ENCODE results near the gene ADH1C. TPM values are rescaled to one million over a fixed set of nuclear protein-coding genes. Genes with fewer than 3 reads are reported as not detected.
A peak's percentile ranks its signal among the peaks of the same experiment; 100 is the strongest.
"Not testable (repeated sequence)": the region's sequence is repeated elsewhere in the genome, so short reads cannot be mapped to it uniquely, and the experiment has no call there.

Gene ADH1C
- polyA plus RNA-seq, 1 donor, result 40.5 TPM

GRCh38 chr4:99330648-99331047, 21.9 kb downstream of the ADH1C start:
- Histone ChIP-seq H3K4me1 (ENCODE audit: control insufficient read depth, insufficient read depth, low read length) (no peaks in the 10 kb centered on the region), H3K9me3 (ENCODE audit: control insufficient read depth, low read depth, low read length) (no peaks in the 10 kb centered on the region), H3K27me3 (ENCODE audit: control insufficient read depth, insufficient read depth, low read length) (no peaks in the 10 kb centered on the region), H3K36me3 (ENCODE audit: control insufficient read depth, insufficient read depth, low read length) (no peaks in the 10 kb centered on the region), H3K4me3 (ENCODE audit: low read length) (no peak overlapping the region), H3K27ac (ENCODE audit: low read length) (no peak overlapping the region)
- no CpG with 5 or more reads among the region's 3 CpGs for WGBS (ENCODE audit: insufficient coverage, low lambda C conversion rate)
- no peak for DNase-seq

GRCh38 chr4:99329876-99330275, 22.7 kb downstream of the ADH1C start:
- H3K9me3 ChIP-seq (ENCODE audit: control insufficient read depth, low read depth, low read length), result no peaks in the 10 kb centered on the region
- no peaks in the 10 kb centered on the region for H3K27me3 ChIP-seq (ENCODE audit: control insufficient read depth, insufficient read depth, low read length)
- no peak overlapping the region for H3K27ac ChIP-seq (ENCODE audit: low read length)
- no peaks in the 10 kb centered on the region for H3K4me1 ChIP-seq (ENCODE audit: control insufficient read depth, insufficient read depth, low read length)
- no peaks in the 10 kb centered on the region for H3K36me3 ChIP-seq (ENCODE audit: control insufficient read depth, insufficient read depth, low read length)
- WGBS (ENCODE audit: insufficient coverage, low lambda C conversion rate), result 83% methylated on average over 1 of the region's 2 CpGs
- H3K4me3 ChIP-seq (ENCODE audit: low read length), result no peak overlapping the region
- DNase-seq, result no peak

GRCh38 chr4:99324979-99325378, 27.6 kb downstream of the ADH1C start:
- Histone ChIP-seq H3K9me3 (ENCODE audit: control insufficient read depth, low read depth, low read length) (no peaks in the 10 kb centered on the region), H3K27ac (ENCODE audit: low read length) (no peak overlapping the region)
- WGBS (ENCODE audit: insufficient coverage, low lambda C conversion rate), result no CpG with 5 or more reads among the region's 3 CpGs

GRCh38 chr4:99324361-99324760, 28.2 kb downstream of the ADH1C start:
- Histone ChIP-seq H3K4me3 (ENCODE audit: low read length) (no peak overlapping the region), H3K4me1 (ENCODE audit: control insufficient read depth, insufficient read depth, low read length) (peaks cover 3% of the 10 kb centered on the region), H3K36me3 (ENCODE audit: control insufficient read depth, insufficient read depth, low read length) (no peaks in the 10 kb centered on the region), H3K27ac (ENCODE audit: low read length) (no peak overlapping the region), H3K9me3 (ENCODE audit: control insufficient read depth, low read depth, low read length) (no peaks in the 10 kb centered on the region), H3K27me3 (ENCODE audit: control insufficient read depth, insufficient read depth, low read length) (no peaks in the 10 kb centered on the region)
- no CpG with 5 or more reads among the region's 1 CpG for WGBS (ENCODE audit: insufficient coverage, low lambda C conversion rate)
- no peak for DNase-seq

More at GRCh38 chr4:99324979-99325378, 27.6 kb downstream of the ADH1C start:
- Histone ChIP-seq H3K4me1 (ENCODE audit: control insufficient read depth, insufficient read depth, low read length) (peaks cover 3% of the 10 kb centered on the region), H3K27me3 (ENCODE audit: control insufficient read depth, insufficient read depth, low read length) (no peaks in the 10 kb centered on the region), H3K4me3 (ENCODE audit: low read length) (no peak overlapping the region), H3K36me3 (ENCODE audit: control insufficient read depth, insufficient read depth, low read length) (no peaks in the 10 kb centered on the region)
- DNase-seq, result peak; percentile 7 to 31

- Histone ChIP-seq H3K4me3 (ENCODE audit: low read length) (no peak overlapping the region), H3K4me1 (ENCODE audit: control insufficient read depth, insufficient read depth, low read length) (peaks cover 3% of the 10 kb centered on the region), H3K27ac (ENCODE audit: low read length) (no peak overlapping the region), H3K36me3 (ENCODE audit: control insufficient read depth, insufficient read depth, low read length) (no peaks in the 10 kb centered on the region), H3K27me3 (ENCODE audit: control insufficient read depth, insufficient read depth, low read length) (no peaks in the 10 kb centered on the region), H3K9me3 (ENCODE audit: control insufficient read depth, low read depth, low read length) (no peaks in the 10 kb centered on the region)
- WGBS (ENCODE audit: insufficient coverage, low lambda C conversion rate), result no CpG with 5 or more reads among the region's 1 CpG
- no peak for DNase-seq
Observed at GRCh38 chr4:99323756-99324155, 28.8 kb downstream of the ADH1C start.

- H3K27ac ChIP-seq (ENCODE audit: low read length), result no peak within 1 kb of the TSS
- no peaks in the 10 kb centered on the region for H3K36me3 ChIP-seq (ENCODE audit: control insufficient read depth, insufficient read depth, low read length)
- peaks cover 3% of the 10 kb centered on the region for H3K4me1 ChIP-seq (ENCODE audit: control insufficient read depth, insufficient read depth, low read length)
- H3K9me3 ChIP-seq (ENCODE audit: control insufficient read depth, low read depth, low read length), result no peaks in the 10 kb centered on the region
- 0% methylated on average over 3 of the region's 8 CpGs for WGBS (ENCODE audit: insufficient coverage, low lambda C conversion rate)
- no peak within 1 kb of the TSS for H3K4me3 ChIP-seq (ENCODE audit: low read length)
- H3K27me3 ChIP-seq (ENCODE audit: control insufficient read depth, insufficient read depth, low read length), result no peaks in the 10 kb centered on the region
- no peak for DNase-seq
Observed at GRCh38 chr4:99321241-99322191, 31.0 kb downstream of the ADH1C start, which contains the start of gene ADH1B. TSS of gene ADH1B (minus strand) at chr4:99321401. CDS start at chr4:99321331, 70 bp downstream.

- H3K36me3 ChIP-seq (ENCODE audit: control insufficient read depth, insufficient read depth, low read length); H3K9me3 ChIP-seq (ENCODE audit: control insufficient read depth, low read depth, low read length); H3K4me3 ChIP-seq (ENCODE audit: low read length); DNase-seq; H3K4me1 ChIP-seq (ENCODE audit: control insufficient read depth, insufficient read depth, low read length); H3K27ac ChIP-seq (ENCODE audit: low read length); H3K27me3 ChIP-seq (ENCODE audit: control insufficient read depth, insufficient read depth, low read length): not testable (repeated sequence)
- WGBS (ENCODE audit: insufficient coverage, low lambda C conversion rate), result no CpG with 5 or more reads among the region's 8 CpGs
Observed at GRCh38 chr4:99317811-99318210, 34.7 kb downstream of the ADH1C start.

GRCh38 chr4:99317354-99317753, 35.2 kb downstream of the ADH1C start:
- H3K4me3 ChIP-seq (ENCODE audit: low read length), result no peak overlapping the region
- DNase-seq, result no peak
- no peak overlapping the region for H3K27ac ChIP-seq (ENCODE audit: low read length)
- WGBS (ENCODE audit: insufficient coverage, low lambda C conversion rate), result no CpG with 5 or more reads among the region's 3 CpGs
- H3K27me3 ChIP-seq (ENCODE audit: control insufficient read depth, insufficient read depth, low read length), result no peaks in the 10 kb centered on the region
- no peaks in the 10 kb centered on the region for H3K9me3 ChIP-seq (ENCODE audit: control insufficient read depth, low read depth, low read length)
- H3K36me3 ChIP-seq (ENCODE audit: control insufficient read depth, insufficient read depth, low read length), result no peaks in the 10 kb centered on the region
- H3K4me1 ChIP-seq (ENCODE audit: control insufficient read depth, insufficient read depth, low read length), result peaks cover 3% of the 10 kb centered on the region

- no peaks in the 10 kb centered on the region for H3K9me3 ChIP-seq (ENCODE audit: control insufficient read depth, low read depth, low read length)
- H3K4me3 ChIP-seq (ENCODE audit: low read length), result no peak overlapping the region
- H3K27me3 ChIP-seq (ENCODE audit: control insufficient read depth, insufficient read depth, low read length), result no peaks in the 10 kb centered on the region
- no peaks in the 10 kb centered on the region for H3K36me3 ChIP-seq (ENCODE audit: control insufficient read depth, insufficient read depth, low read length)
- no peak for DNase-seq
- WGBS (ENCODE audit: insufficient coverage, low lambda C conversion rate), result no CpG with 5 or more reads among the region's 6 CpGs
- H3K27ac ChIP-seq (ENCODE audit: low read length), result no peak overlapping the region
- no peaks in the 10 kb centered on the region for H3K4me1 ChIP-seq (ENCODE audit: control insufficient read depth, insufficient read depth, low read length)
Observed at GRCh38 chr4:99315839-99316238, 36.7 kb downstream of the ADH1C start.

- Histone ChIP-seq H3K27ac (ENCODE audit: low read length) (no peak overlapping the region), H3K4me1 (ENCODE audit: control insufficient read depth, insufficient read depth, low read length) (no peaks in the 10 kb centered on the region), H3K36me3 (ENCODE audit: control insufficient read depth, insufficient read depth, low read length) (no peaks in the 10 kb centered on the region), H3K27me3 (ENCODE audit: control insufficient read depth, insufficient read depth, low read length) (no peaks in the 10 kb centered on the region), H3K4me3 (ENCODE audit: low read length) (no peak overlapping the region), H3K9me3 (ENCODE audit: control insufficient read depth, low read depth, low read length) (no peaks in the 10 kb centered on the region)
- WGBS (ENCODE audit: insufficient coverage, low lambda C conversion rate), result 80% methylated on average over 1 of the region's 1 CpG
- DNase-seq, result no peak
Observed at GRCh38 chr4:99314211-99314610, 38.3 kb downstream of the ADH1C start.
